HFFc6 (cell line): ENCODE results near the gene NCS1. TPM values are rescaled to one million over a fixed set of nuclear protein-coding genes. Genes with fewer than 3 reads are reported as not detected.
"Not testable (repeated sequence)": the region's sequence is repeated elsewhere in the genome, so short reads cannot be mapped to it uniquely, and the experiment has no call there.

Source experiments
- DNase-seq: peaks from one replicate; pipeline ENCODE4 v3.0.0-alpha.2; 2018
- H3K27ac Mint-ChIP-seq: 2 replicates; pipeline ENCODE4 v1.8.0; 2020; ENCODE audit warnings: mild to moderate bottlenecking, mixed read lengths
- H3K27me3 Mint-ChIP-seq: 2 replicates; pipeline ENCODE4 v1.8.0; 2021; ENCODE audit warnings: mild to moderate bottlenecking, moderate library complexity, mixed read lengths; ENCODE audit not compliant: insufficient read depth
- H3K36me3 Mint-ChIP-seq: 2 replicates; pipeline ENCODE4 v1.8.0; 2021; ENCODE audit warnings: low read depth, mixed read lengths
- H3K4me1 Mint-ChIP-seq: 2 replicates; pipeline ENCODE4 v1.8.0; 2020; ENCODE audit warnings: low read depth, mixed read lengths
- H3K4me3 Mint-ChIP-seq: 2 replicates; pipeline ENCODE4 v1.8.0; 2020; ENCODE audit warnings: mild to moderate bottlenecking, moderate library complexity, mixed read lengths
- H3K9me3 Mint-ChIP-seq: 2 replicates; pipeline ENCODE4 v1.8.0; 2020; ENCODE audit warnings: mild to moderate bottlenecking, mixed read lengths
- total RNA-seq, 6 experiments: library from RNA; stranded (reverse); fragmentation: NEBNext Ultra II Directional; extraction: Animal tissue kit (Norgen Biotek cat#: 25700); gene quantifications; 2 replicates in 1 of 6; 3 replicates in 5 of 6; pipeline ENCODE4 v1.2.3, GENCODE V29; 2021
- TF ChIP-seq, protein P1 (sequence below): fragments of 200-600 bp; sonication (generic); IDR thresholded peaks from 2 replicates; pipeline ENCODE4 v1.5.0; 2021; ENCODE audit warnings: antibody characterized with exemption, mild to moderate bottlenecking

Gene NCS1
- total RNA-seq, 6 experiments from 2014 or later = 96.5 to 108 (median 104) TPM

DNA sequence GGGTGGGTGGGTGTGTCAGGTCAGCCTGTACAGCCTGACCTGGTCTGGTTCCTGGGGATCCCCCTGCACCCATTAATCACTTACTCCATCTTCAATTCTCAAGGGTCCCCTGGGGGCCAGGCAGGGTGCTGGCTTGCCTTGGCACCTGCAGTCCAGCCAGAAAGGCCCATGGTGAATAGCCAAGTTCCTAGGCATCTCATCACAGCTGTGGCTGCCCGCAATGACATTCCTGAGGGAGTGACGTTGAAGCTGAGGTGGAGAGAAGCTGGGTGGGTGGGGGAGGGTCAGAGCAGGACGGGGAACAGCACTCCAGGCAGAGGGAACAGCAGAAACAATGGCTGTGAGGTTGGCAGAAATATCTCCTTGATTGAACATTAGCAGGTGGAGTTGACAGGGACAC is 103.9 kb downstream of the NCS1 start:
- H3K27ac Mint-ChIP-seq = no peak overlapping the region
- TF ChIP-seq, protein P1, sequence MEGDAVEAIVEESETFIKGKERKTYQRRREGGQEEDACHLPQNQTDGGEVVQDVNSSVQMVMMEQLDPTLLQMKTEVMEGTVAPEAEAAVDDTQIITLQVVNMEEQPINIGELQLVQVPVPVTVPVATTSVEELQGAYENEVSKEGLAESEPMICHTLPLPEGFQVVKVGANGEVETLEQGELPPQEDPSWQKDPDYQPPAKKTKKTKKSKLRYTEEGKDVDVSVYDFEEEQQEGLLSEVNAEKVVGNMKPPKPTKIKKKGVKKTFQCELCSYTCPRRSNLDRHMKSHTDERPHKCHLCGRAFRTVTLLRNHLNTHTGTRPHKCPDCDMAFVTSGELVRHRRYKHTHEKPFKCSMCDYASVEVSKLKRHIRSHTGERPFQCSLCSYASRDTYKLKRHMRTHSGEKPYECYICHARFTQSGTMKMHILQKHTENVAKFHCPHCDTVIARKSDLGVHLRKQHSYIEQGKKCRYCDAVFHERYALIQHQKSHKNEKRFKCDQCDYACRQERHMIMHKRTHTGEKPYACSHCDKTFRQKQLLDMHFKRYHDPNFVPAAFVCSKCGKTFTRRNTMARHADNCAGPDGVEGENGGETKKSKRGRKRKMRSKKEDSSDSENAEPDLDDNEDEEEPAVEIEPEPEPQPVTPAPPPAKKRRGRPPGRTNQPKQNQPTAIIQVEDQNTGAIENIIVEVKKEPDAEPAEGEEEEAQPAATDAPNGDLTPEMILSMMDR = no peak
- no peaks in the 10 kb centered on the region for H3K36me3 Mint-ChIP-seq
- no peak overlapping the region for H3K4me3 Mint-ChIP-seq
- H3K4me1 Mint-ChIP-seq = peaks cover 7% of the 10 kb centered on the region
- peaks cover 22% of the 10 kb centered on the region for H3K27me3 Mint-ChIP-seq
- DNase-seq = peak; percentile 62
- H3K9me3 Mint-ChIP-seq = no peaks in the 10 kb centered on the region

DNA sequence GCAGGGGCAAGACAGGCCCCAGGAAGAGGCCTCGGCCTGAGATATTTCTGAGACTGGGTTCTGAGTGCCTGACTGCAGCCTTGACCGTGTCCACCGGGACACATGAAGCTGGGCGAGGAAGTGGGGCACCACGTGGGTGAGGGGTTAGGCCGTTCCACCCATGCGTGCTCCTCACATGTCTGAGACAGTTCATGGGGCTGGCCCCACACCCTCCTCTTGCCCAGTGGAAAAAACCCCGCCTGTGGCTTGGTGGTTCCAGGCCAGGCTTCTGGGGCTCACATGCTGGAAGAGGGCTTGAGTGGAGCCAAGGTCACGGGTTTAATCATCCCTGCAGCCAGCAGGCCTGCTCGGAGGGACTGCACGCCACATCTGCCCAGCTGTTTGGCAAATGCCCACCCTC is 104.8 kb downstream of the NCS1 start:
- Mint-ChIP-seq H3K36me3 (no peaks in the 10 kb centered on the region), H3K9me3 (no peaks in the 10 kb centered on the region), H3K27ac (no peak overlapping the region), H3K4me3 (no peak overlapping the region), H3K27me3 (peaks cover 19% of the 10 kb centered on the region), H3K4me1 (peaks cover 8% of the 10 kb centered on the region)
- TF ChIP-seq, protein P1 = no peak
- DNase-seq = no peak

DNA sequence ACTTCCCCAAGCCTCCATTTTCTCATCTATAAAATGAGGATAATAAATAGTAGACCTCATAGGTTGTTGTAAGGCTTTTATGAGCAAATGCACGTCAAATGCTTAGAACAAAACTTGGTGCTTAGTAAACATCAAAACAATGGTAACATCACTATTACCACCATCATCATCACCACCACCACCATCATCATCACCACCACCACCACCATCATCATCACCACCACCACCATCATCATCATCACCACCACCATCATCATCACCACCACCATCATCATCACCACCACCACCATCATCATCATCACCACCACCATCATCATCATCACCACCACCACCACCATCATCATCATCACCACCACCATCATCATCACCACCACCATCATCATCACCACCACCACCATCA is 105.3 kb downstream of the NCS1 start:
- not testable (repeated sequence) for H3K9me3 Mint-ChIP-seq, H3K4me3 Mint-ChIP-seq, H3K36me3 Mint-ChIP-seq, DNase-seq, H3K27ac Mint-ChIP-seq
- peaks cover 13% of the 10 kb centered on the region for H3K4me1 Mint-ChIP-seq
- H3K27me3 Mint-ChIP-seq = peaks cover 21% of the 10 kb centered on the region

DNA sequence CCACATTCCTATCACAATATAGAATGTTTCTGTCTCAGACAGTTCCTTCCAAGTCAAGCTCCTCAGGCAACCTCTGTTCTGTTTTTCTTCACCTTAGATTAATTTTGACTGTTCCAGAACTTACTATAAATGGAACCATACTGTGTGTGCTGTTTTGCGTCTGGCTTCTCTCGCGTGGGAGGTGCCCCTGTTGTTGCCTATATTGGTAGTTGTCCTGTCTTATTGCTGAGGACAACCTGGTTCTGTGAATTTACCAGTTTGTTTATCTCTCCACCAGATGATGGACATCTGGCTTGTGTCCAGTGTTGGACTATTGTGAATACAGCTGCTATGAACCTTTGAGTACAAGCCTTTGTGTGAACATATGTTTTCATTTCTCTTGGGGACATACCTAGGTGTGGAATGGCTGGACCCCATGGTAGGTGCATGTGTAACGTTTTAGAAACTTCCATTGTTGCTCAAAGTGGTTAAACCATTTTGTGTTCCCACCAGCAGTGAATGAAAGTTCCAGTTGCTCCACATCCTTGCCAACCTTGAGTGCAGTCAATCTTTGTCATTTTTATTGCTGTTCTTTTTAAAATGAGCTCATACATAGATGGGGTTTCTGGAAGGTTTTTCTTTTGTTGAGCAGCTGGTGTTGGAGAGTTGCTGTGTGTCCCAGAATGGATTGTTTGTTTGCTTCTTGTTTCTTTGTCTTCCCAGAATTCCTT is 111.5 kb downstream of the NCS1 start:
- Mint-ChIP-seq H3K4me1 (peaks cover 8% of the 10 kb centered on the region), H3K9me3 (no peaks in the 10 kb centered on the region), H3K27ac (no peak overlapping the region), H3K36me3 (no peaks in the 10 kb centered on the region), H3K4me3 (no peak overlapping the region), H3K27me3 (peaks cover 60% of the 10 kb centered on the region)
- DNase-seq = no peak
- TF ChIP-seq, protein P1 = no peak

DNA sequence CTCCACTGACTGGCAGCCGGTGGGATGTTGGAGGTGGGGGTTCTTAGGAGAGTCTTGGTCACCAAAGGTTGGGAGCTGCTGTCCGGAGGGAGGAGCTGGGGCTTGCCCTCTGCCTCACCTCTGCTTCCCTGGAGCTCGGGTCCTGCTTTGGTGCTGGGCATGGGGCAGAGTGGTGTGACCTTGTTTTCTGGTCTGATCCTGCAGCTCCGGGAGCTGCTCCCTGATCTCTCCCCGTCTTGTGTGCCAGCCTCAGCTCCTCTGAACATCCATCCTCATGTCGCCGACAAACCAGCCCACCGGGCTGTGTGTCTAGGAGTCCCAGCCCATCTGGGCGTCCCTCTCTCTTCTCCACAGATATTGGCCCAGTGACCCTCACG is 112.0 kb downstream of the NCS1 start:
- Mint-ChIP-seq H3K4me1 (peaks cover 8% of the 10 kb centered on the region), H3K27ac (no peak overlapping the region), H3K27me3 (peaks cover 61% of the 10 kb centered on the region), H3K36me3 (no peaks in the 10 kb centered on the region), H3K9me3 (no peaks in the 10 kb centered on the region), H3K4me3 (no peak overlapping the region)
- TF ChIP-seq, protein P1 = no peak
- no peak for DNase-seq

DNA sequence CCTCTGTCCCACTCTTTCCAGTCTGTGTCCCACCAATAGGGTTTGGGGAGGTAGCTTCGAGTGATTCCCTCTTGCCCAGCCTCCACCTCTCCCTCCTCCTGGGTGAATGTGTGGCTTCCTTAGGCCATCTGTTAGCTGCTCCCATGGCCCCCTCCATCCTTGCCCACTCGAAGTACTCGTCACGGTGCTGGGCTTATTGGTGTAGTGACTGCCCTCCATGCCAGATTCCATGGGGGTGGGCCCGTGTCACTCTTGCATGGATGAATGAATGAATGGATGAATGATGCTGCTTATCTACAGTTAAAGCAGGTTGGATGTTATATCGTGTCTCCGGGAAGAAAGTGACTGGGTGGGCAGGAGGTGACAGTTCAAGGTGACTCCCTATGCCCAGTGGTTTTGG is 112.5 kb downstream of the NCS1 start:
- Mint-ChIP-seq H3K9me3 (no peaks in the 10 kb centered on the region), H3K27me3 (peaks cover 59% of the 10 kb centered on the region)

More for the DNA sequence above, 112.5 kb downstream of the NCS1 start:
- no peak overlapping the region for H3K4me3 Mint-ChIP-seq
- TF ChIP-seq, protein P1 = no peak
- DNase-seq = no peak
- peaks cover 8% of the 10 kb centered on the region for H3K4me1 Mint-ChIP-seq
- no peaks in the 10 kb centered on the region for H3K36me3 Mint-ChIP-seq
- no peak overlapping the region for H3K27ac Mint-ChIP-seq
